ENCODE results near the gene DAB2IP.

GRCh38 chr9:121800376-121800775 lies 148.9 kb downstream of the DAB2IP start:
- TF ChIP-seq EZH2phosphoT487 (IDR thresholded peaks at IDR 0.05; ENCODE audit: low read depth) = no peak
- TF ChIP-seq CTCF (IDR thresholded peaks at IDR 0.05; ENCODE audit: low read depth, low read length) = no peak

All from OCI-LY3 (cell line).